BJ (cell line): ENCODE data around the gene IFRD2. TPM values are rescaled to one million over a fixed set of nuclear protein-coding genes. Genes with fewer than 3 reads are reported as not detected.
A peak's percentile ranks its signal among the peaks of the same experiment; 100 is the strongest.

ENCODE experiments used
- CTCF ChIA-PET: fragments of 350-600 bp; formaldehyde crosslinking; extraction: SDS; loops from one replicate; lab custom pipeline; 2021; ENCODE audit warnings: antibody characterized with exemption, inconsistent platforms; lab: Yijun Ruan, JAX
- POLR2A ChIA-PET: fragments of 300-600 bp; sonication (Branson Sonifier 250); formaldehyde crosslinking; extraction: SDS; loops from one replicate; lab custom pipeline; 2021; ENCODE audit warnings: antibody characterized with exemption; lab: Charles Lee
- DNase-seq: peaks from one replicate; pipeline ENCODE4 v3.0.0-alpha.2; 2011; ENCODE audit warnings: low read depth
- H3K27me3 ChIP-seq: 2 replicates; pipeline ENCODE4 v1.6.0; 2011; ENCODE audit warnings: low read length; ENCODE audit not compliant: control insufficient read depth, insufficient read depth
- H3K36me3 ChIP-seq: 2 replicates; pipeline ENCODE4 v1.5.1; 2011; ENCODE audit warnings: low read length; ENCODE audit not compliant: control insufficient read depth, insufficient read depth
- H3K4me3 ChIP-seq: 2 replicates; pipeline ENCODE4 v1.5.1; 2011; ENCODE audit warnings: low read depth, mild to moderate bottlenecking, control low read depth, low read length
- polyA minus RNA-seq: library from RNA; depleted of rRNA, polyadenylated mRNA; stranded (reverse); fragments of >200 nt; gene quantifications from 2 replicates; pipeline ENCODE4 v1.2.3, GENCODE V29; 2011; rRNA and poly(A)+ RNA removed
- polyA plus RNA-seq: library from polyadenylated mRNA; depleted of rRNA; stranded (reverse); fragments of >200 nt; gene quantifications from 2 replicates; pipeline ENCODE4 v1.2.3, GENCODE V29; 2011; rRNA removed
- TF ChIP-seq, protein P1 (sequence below): IDR thresholded peaks from 2 replicates; pipeline ENCODE4 v1.5.1; 2011; ENCODE audit warnings: low read depth, mild to moderate bottlenecking, control low read depth, inconsistent platforms, low read length, moderate library complexity; ENCODE audit not compliant: insufficient read depth

IFRD2 gene, protein sequence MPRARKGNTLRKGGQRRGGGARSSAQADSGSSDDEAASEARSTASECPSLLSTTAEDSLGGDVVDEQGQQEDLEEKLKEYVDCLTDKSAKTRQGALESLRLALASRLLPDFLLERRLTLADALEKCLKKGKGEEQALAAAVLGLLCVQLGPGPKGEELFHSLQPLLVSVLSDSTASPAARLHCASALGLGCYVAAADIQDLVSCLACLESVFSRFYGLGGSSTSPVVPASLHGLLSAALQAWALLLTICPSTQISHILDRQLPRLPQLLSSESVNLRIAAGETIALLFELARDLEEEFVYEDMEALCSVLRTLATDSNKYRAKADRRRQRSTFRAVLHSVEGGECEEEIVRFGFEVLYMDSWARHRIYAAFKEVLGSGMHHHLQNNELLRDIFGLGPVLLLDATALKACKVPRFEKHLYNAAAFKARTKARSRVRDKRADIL
- polyA plus RNA-seq (22.0 and 56.7 TPM in 2 replicates), polyA minus RNA-seq (14.9 and 18.9 TPM in 2 replicates)

DNA sequence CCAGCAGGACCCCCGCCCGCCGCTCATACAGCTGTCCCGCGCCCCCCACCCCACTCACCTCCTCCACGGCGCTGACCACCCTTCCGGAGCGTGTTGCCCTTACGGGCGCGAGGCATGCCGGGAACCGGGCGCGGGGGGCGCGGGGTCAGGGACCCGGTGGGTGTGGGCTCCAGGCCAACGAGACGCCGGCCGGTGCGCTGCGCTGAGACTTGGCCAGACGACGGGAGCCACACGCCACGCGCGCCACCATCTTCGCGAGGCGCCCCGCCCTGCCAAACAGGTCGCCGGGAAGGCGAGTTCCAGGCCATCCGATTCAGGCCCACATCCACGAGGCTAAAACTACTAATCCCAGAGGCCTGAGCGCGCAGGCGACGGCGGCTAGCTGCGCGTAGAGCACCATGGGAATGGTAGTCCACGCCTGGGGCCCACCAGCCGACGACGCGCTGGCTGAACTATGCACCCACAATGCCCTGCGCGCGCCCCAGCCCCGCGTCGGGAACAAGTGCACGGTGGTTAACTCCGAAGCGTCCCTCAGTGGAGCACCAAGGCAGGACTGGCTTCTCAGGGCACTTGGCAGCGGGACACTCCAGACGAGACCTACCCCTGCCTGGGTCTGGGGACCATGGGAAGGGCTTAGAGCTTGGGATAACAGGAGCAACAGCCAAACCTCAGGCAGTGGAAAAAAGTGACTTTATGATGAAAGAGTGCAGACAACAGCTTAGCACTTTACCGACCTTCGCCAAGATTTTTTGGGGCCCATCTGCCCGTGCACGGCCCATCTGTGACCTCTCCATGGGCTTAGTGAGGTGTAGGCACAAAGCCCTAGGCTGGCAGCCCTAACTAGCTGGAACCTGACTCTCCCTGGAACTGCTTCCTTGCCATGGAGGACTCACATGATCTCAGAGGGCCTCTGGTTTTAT, at the start of gene IFRD2:
Gene IFRD2 (minus strand): TSS at position 271 of the 920 bp plus-strand sequence. CDS start 155 bp downstream, at position 116.
- H3K4me3 ChIP-seq = peak within 1 kb of the TSS; percentile 88
- TF ChIP-seq, protein P1, sequence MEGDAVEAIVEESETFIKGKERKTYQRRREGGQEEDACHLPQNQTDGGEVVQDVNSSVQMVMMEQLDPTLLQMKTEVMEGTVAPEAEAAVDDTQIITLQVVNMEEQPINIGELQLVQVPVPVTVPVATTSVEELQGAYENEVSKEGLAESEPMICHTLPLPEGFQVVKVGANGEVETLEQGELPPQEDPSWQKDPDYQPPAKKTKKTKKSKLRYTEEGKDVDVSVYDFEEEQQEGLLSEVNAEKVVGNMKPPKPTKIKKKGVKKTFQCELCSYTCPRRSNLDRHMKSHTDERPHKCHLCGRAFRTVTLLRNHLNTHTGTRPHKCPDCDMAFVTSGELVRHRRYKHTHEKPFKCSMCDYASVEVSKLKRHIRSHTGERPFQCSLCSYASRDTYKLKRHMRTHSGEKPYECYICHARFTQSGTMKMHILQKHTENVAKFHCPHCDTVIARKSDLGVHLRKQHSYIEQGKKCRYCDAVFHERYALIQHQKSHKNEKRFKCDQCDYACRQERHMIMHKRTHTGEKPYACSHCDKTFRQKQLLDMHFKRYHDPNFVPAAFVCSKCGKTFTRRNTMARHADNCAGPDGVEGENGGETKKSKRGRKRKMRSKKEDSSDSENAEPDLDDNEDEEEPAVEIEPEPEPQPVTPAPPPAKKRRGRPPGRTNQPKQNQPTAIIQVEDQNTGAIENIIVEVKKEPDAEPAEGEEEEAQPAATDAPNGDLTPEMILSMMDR = no peak
- ChIA-PET POLR2A (interaction anchor here (0.5 to 0.8 kb wide), 3 partner anchors 29 to 57 kb away, joined by 3 to 6 read pairs (median 5); no protein-coding TSS in a partner anchor), CTCF (interaction anchor here (0.6 to 1.5 kb wide), 13 partner anchors 10 to 167 kb away, joined by 3 to 5 read pairs (median 4); partner anchors contain the start of gene SEMA3B)
- peak; percentile 90 for DNase-seq
- no peaks in the 10 kb centered on the region for H3K27me3 ChIP-seq
- peaks cover 25% of the 10 kb centered on the region for H3K36me3 ChIP-seq

DNA sequence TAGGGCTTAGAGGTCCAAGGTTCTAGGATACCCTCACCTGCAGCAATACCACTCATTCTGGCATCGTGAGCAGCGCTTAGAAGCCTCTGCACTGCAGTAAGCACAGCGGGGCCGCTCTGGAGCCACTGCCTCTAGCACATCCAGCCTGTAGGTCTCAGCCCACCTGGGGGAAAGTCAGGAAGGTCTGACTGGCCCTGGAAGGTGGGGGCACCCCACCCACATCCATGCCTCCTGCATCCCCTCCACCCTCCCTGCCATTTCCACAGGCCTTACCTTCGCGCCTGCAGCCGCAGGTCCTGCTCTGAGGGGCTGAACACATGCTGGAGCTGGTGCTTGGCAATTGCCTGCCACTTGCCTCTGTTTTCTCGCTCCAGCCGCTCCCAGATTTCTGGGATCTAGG, 49.3 kb upstream of the IFRD2 start:
- Histone ChIP-seq H3K27me3 (no peaks in the 10 kb centered on the region), H3K4me3 (peak overlapping the region; percentile 60), H3K36me3 (no peaks in the 10 kb centered on the region)
- DNase-seq = no peak
- TF ChIP-seq, protein P1 = no peak
- ChIA-PET CTCF (interaction anchor here (1.9 to 2.7 kb wide), 2 partner anchors 9 to 201 kb away, joined by 9 to 10 read pairs; partner anchors contain the start of genes CYB561D2 and NPRL2), POLR2A (no interaction called here)

DNA sequence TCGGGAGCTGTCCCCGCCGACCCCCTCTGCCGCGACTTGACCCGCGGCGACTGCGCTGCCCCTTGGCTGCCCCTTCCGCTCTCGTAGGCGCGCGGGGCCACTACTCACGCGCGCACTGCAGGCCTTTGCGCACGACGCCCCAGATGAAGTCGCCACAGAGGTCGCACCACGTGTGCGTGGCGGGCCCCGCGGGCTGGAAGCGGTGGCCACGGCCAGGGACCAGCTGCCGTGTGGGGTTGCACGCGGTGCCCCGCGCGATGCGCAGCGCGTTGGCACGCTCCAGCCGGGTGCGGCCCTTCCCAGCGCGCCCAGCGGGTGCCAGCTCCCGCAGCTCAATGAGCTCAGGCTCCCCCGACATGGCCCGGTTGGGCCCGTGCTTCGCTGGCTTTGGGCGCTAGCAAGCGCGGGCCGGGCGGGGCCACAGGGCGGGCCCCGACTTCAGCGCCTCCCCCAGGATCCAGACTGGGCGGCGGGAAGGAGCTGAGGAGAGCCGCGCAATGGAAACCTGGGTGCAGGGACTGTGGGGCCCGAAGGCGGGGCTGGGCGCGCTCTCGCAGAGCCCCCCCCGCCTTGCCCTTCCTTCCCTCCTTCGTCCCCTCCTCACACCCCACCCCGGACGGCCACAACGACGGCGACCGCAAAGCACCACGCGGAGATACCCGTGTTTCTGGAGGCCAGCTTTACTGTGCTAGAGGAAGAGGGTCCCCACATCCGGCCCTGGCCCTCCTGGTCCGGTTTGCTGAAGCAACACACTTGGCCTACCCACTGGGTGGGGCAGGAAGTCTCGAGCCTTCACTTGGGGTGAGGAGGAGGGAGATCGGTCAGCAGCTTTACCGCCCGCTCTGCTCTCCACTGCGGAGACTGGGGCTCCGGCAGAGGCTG, 48.5 kb upstream of the IFRD2 start, which contains the start of gene RASSF1:
Gene RASSF1 (minus strand): TSS at position 389 of the 882 bp plus-strand sequence. CDS start 31 bp downstream, at position 358.
- H3K4me3 ChIP-seq = peak within 1 kb of the TSS; percentile 60
- no peaks in the 10 kb centered on the region for H3K27me3 ChIP-seq
- DNase-seq = no peak
- TF ChIP-seq, protein P1 = no peak
- ChIA-PET CTCF (interaction anchor here (0.5 to 2.7 kb wide), 5 partner anchors 10 to 985 kb away, joined by 3 to 10 read pairs (median 4); partner anchors contain the start of genes CYB561D2 and NPRL2), POLR2A (no interaction called here)
- no peaks in the 10 kb centered on the region for H3K36me3 ChIP-seq

DNA sequence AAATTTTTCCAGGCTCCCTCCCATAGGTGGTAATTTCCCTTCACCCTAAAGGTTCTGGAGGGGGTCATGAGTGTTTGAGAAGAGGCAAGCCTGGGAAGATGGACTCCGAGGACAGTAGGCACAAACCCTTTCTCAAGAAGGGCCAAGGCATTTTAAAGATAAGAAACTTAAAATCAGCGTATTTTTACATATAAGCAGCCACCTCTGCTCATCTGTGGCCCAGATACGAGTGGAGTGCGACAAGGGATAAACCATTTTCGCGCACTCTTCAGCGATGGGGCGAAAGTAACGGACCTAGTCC, 47.9 kb upstream of the IFRD2 start:
- ChIA-PET CTCF (interaction anchor here (1.9 to 2.7 kb wide), 3 partner anchors 10 to 202 kb away, joined by 4 to 10 read pairs (median 9); partner anchors contain the start of genes CYB561D2 and NPRL2), POLR2A (no interaction called here)
- Histone ChIP-seq H3K27me3 (no peaks in the 10 kb centered on the region), H3K36me3 (no peaks in the 10 kb centered on the region), H3K4me3 (peak overlapping the region; percentile 60)
- DNase-seq = no peak
- TF ChIP-seq, protein P1 = no peak
